Neural cell (in vitro differentiated cells): ENCODE data around the gene AQP5. TPM values are rescaled to one million over a fixed set of nuclear protein-coding genes. Genes with fewer than 3 reads are reported as not detected.

Experiments
- H2AFZ ChIP-seq: fragments of 200-600, 300-800 bp; sonication (generic), shearing (Covaris generic); 2 replicates; pipeline ENCODE4 v1.6.0; 2014; ENCODE audit warnings: low read depth, mild to moderate bottlenecking, antibody characterized with exemption, low read length, moderate library complexity
- H3F3A ChIP-seq: fragments of 200-600 bp; shearing (Covaris generic); 2 replicates; pipeline ENCODE4 v1.6.1; 2016; ENCODE audit warnings: mild to moderate bottlenecking, moderate library complexity, mixed read lengths, antibody characterized with exemption, low read length; ENCODE audit not compliant: insufficient read depth, poor library complexity, severe bottlenecking
- H3K27ac ChIP-seq: fragments of 200-600, 300-800 bp; sonication (generic), shearing (Covaris generic); 2 replicates; pipeline ENCODE4 v1.5.1; 2014; ENCODE audit warnings: mild to moderate bottlenecking, low read length, moderate library complexity
- H3K27me3 ChIP-seq: fragments of 300-800, 200-600 bp; sonication (generic), shearing (Covaris generic); 2 replicates; pipeline ENCODE4 v1.6.0; 2014; ENCODE audit warnings: mild to moderate bottlenecking, low read depth, low read length, moderate library complexity; ENCODE audit not compliant: insufficient read depth
- H3K36me3 ChIP-seq: fragments of 300-800, 200-600 bp; sonication (generic), shearing (Covaris generic); 2 replicates; pipeline ENCODE4 v1.5.1; 2014; ENCODE audit warnings: mild to moderate bottlenecking, antibody characterized with exemption, low read length, moderate library complexity; ENCODE audit not compliant: insufficient read depth
- H3K4me2 ChIP-seq: fragments of 300-800, 200-600 bp; sonication (generic), shearing (Covaris generic); 2 replicates; pipeline ENCODE4 v1.6.0; 2014; ENCODE audit warnings: mild to moderate bottlenecking, low read length
- H3K4me3 ChIP-seq: fragments of 300-800, 200-600 bp; sonication (generic), shearing (Covaris generic); 2 replicates; pipeline ENCODE4 v1.5.1; 2014; ENCODE audit warnings: mild to moderate bottlenecking, low read length, moderate library complexity
- H3K79me2 ChIP-seq: fragments of 200-600 bp; shearing (Covaris generic); replicated peaks from 2 replicates; pipeline ENCODE4 v1.6.0; 2014; ENCODE audit warnings: mild to moderate bottlenecking, low read length, moderate library complexity; ENCODE audit not compliant: insufficient read depth
- H3K9ac ChIP-seq: fragments of 300-800, 200-600 bp; sonication (generic), shearing (Covaris generic); 2 replicates; pipeline ENCODE4 v1.6.1; 2016; ENCODE audit warnings: mild to moderate bottlenecking, low read length, mixed read lengths
- H3K9me2 ChIP-seq: fragments of 200-600 bp; shearing (Covaris generic); 2 replicates; pipeline ENCODE4 v1.6.1; 2016; ENCODE audit warnings: mild to moderate bottlenecking, low read length, mixed read lengths; ENCODE audit not compliant: insufficient read depth
- H3K9me3 ChIP-seq: fragments of 200-600, 300-800 bp; sonication (generic), shearing (Covaris generic); 2 replicates; pipeline ENCODE4 v1.6.1; 2016; ENCODE audit warnings: mild to moderate bottlenecking, mixed run types, low read length, moderate library complexity, mixed read lengths
- H4K20me1 ChIP-seq: fragments of 200-600 bp; shearing (Covaris generic); 2 replicates; pipeline ENCODE4 v1.6.1; 2016; ENCODE audit warnings: mild to moderate bottlenecking, mixed run types; ENCODE audit not compliant: insufficient read depth
- EP300 ChIP-seq: fragments of 450-650 bp; conservative IDR thresholded peaks from 2 replicates; pipeline ENCODE4 v1.6.1; 2014; ENCODE audit warnings: antibody characterized with exemption, mild to moderate bottlenecking, moderate library complexity; ENCODE audit not compliant: poor library complexity, severe bottlenecking
- EZH2 ChIP-seq: fragments of 200-600, 300-800 bp; shearing (Covaris generic), sonication (generic); IDR thresholded peaks from 2 replicates; pipeline ENCODE4 v1.6.1; 2014; ENCODE audit warnings: antibody characterized with exemption, low read length, borderline replicate concordance, mild to moderate bottlenecking; ENCODE audit not compliant: insufficient read depth, poor library complexity, severe bottlenecking
- MXI1 ChIP-seq: fragments of 450-650 bp; conservative IDR thresholded peaks from 2 replicates; pipeline ENCODE4 v1.6.1; 2014; ENCODE audit warnings: antibody characterized with exemption, mild to moderate bottlenecking; ENCODE audit not compliant: poor library complexity, severe bottlenecking
- POLR2AphosphoS5 ChIP-seq: IDR thresholded peaks from 2 replicates; pipeline ENCODE4 v1.6.1; 2012
- RAD21 ChIP-seq: fragments of 450-650 bp; conservative IDR thresholded peaks from 2 replicates; pipeline ENCODE4 v1.6.1; 2014; ENCODE audit warnings: antibody characterized with exemption, mild to moderate bottlenecking, moderate library complexity
- SMC3 ChIP-seq: fragments of 450-650 bp; conservative IDR thresholded peaks from 2 replicates; pipeline ENCODE4 v1.6.1; 2014; ENCODE audit warnings: antibody characterized with exemption, mild to moderate bottlenecking, moderate library complexity; ENCODE audit not compliant: poor library complexity
- TAF1 ChIP-seq: IDR thresholded peaks from 2 replicates; pipeline ENCODE4 v1.6.1; 2012; ENCODE audit warnings: low read depth
- polyA plus RNA-seq: library from polyadenylated mRNA; depleted of rRNA; stranded (reverse); fragments of >200 nt; gene quantifications from 2 replicates; pipeline ENCODE4 v1.2.3, GENCODE V29; 2014
- TF ChIP-seq, protein P1 (sequence below): IDR thresholded peaks from 2 replicates; pipeline ENCODE4 v1.6.1; 2012; ENCODE audit warnings: borderline replicate concordance
- TF ChIP-seq, protein P2 (sequence below): fragments of 450-650 bp; IDR thresholded peaks from 2 replicates; pipeline ENCODE4 v1.5.1; 2014; ENCODE audit warnings: antibody characterized with exemption, mild to moderate bottlenecking, moderate library complexity; ENCODE audit not compliant: poor library complexity, severe bottlenecking

The AQP5 gene
- polyA plus RNA-seq, 1 donor from 2014 or later: not detected

DNA sequence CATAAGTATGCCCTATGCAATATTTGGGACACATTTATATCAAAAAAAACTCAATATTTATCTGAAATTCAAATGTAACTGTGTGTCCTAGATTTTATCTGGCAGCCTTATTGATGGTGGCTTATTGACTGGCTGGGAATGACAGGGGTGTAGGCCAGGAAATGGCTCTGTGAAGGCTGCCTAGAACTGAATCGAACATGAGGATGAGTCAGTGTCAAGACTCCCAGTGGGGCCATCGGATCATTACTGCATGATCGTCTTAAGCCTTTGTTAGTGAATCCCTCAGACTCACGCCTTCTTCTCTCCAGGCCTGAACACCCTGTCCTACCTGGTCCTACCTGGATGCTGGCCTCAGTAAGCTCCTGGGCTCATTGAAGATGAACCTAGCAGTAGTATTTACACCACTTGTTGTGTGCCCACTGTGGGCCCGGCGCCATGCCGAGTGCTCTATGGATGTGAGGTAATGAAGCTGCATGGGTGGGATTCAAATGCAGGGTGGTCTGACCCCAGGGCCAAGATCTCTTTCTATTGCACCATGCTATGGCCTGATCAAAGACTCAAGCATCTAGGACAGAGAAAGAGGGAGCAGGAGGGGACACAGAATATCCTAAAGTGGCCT, 36.9 kb upstream of the AQP5 start:
- Histone ChIP-seq H3K4me2 (no peak overlapping the region), H4K20me1 (no peaks in the 10 kb centered on the region)

DNA sequence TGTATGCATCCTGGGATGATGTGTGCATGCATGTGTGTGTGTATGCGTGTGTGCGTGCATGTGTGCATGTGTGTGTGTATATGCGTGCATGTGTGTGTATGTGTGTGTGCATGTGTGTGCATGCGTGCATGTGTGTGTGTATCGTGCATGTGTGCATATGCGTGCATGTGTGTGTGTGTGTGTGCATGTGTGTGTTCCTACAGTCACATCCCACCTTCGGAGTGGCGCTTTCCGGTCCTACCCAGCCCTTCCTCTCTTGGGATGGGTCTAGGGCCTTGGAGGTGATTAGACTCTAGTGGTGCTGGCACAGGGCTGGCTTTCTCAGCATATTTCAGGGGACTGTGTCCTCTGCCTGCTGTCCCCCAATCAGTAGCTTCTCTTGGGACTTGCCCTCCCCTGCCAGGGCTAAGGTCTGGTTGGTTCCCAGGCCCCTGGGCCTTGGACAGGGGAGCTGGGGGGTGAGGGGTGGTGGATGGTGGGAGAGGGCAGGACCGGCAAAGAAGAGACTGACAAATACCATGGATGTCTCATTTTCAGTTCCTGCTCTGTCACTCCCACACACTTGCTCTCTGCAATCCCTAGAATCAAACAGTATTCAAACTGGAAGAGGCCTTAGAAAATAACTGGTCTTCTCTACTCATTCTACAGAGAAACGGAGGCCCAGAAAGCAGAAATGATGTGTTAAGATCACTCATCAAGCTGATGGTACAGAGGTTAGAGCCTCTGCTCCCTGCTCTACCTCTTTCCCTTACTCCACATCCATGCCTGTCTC, 36.1 kb upstream of the AQP5 start:
- no peak for TF ChIP-seq EZH2
- no peak for TF ChIP-seq POLR2AphosphoS5
- no peak for TF ChIP-seq RAD21
- TF ChIP-seq, protein P1, sequence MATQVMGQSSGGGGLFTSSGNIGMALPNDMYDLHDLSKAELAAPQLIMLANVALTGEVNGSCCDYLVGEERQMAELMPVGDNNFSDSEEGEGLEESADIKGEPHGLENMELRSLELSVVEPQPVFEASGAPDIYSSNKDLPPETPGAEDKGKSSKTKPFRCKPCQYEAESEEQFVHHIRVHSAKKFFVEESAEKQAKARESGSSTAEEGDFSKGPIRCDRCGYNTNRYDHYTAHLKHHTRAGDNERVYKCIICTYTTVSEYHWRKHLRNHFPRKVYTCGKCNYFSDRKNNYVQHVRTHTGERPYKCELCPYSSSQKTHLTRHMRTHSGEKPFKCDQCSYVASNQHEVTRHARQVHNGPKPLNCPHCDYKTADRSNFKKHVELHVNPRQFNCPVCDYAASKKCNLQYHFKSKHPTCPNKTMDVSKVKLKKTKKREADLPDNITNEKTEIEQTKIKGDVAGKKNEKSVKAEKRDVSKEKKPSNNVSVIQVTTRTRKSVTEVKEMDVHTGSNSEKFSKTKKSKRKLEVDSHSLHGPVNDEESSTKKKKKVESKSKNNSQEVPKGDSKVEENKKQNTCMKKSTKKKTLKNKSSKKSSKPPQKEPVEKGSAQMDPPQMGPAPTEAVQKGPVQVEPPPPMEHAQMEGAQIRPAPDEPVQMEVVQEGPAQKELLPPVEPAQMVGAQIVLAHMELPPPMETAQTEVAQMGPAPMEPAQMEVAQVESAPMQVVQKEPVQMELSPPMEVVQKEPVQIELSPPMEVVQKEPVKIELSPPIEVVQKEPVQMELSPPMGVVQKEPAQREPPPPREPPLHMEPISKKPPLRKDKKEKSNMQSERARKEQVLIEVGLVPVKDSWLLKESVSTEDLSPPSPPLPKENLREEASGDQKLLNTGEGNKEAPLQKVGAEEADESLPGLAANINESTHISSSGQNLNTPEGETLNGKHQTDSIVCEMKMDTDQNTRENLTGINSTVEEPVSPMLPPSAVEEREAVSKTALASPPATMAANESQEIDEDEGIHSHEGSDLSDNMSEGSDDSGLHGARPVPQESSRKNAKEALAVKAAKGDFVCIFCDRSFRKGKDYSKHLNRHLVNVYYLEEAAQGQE: no peak
- no peak for TF ChIP-seq SMC3
- TF ChIP-seq, protein P2, sequence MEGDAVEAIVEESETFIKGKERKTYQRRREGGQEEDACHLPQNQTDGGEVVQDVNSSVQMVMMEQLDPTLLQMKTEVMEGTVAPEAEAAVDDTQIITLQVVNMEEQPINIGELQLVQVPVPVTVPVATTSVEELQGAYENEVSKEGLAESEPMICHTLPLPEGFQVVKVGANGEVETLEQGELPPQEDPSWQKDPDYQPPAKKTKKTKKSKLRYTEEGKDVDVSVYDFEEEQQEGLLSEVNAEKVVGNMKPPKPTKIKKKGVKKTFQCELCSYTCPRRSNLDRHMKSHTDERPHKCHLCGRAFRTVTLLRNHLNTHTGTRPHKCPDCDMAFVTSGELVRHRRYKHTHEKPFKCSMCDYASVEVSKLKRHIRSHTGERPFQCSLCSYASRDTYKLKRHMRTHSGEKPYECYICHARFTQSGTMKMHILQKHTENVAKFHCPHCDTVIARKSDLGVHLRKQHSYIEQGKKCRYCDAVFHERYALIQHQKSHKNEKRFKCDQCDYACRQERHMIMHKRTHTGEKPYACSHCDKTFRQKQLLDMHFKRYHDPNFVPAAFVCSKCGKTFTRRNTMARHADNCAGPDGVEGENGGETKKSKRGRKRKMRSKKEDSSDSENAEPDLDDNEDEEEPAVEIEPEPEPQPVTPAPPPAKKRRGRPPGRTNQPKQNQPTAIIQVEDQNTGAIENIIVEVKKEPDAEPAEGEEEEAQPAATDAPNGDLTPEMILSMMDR: no peak
- TF ChIP-seq EP300: no peak
- no peak for TF ChIP-seq TAF1
- no peak for TF ChIP-seq MXI1
- H3K9me2 ChIP-seq: no peaks in the 10 kb centered on the region
- H3K9me3 ChIP-seq: no peaks in the 10 kb centered on the region
- H3F3A ChIP-seq: no peaks in the 10 kb centered on the region
- no peak overlapping the region for H3K9ac ChIP-seq
- no peak overlapping the region for H3K4me2 ChIP-seq
- no peaks in the 10 kb centered on the region for H3K36me3 ChIP-seq
- H3K4me3 ChIP-seq: no peak overlapping the region
- H4K20me1 ChIP-seq: no peaks in the 10 kb centered on the region
- no peaks in the 10 kb centered on the region for H3K79me2 ChIP-seq
- no peak overlapping the region for H3K27ac ChIP-seq
- H2AFZ ChIP-seq: no peak overlapping the region
- H3K27me3 ChIP-seq: no peaks in the 10 kb centered on the region

More for the DNA sequence above, 36.9 kb upstream of the AQP5 start:
- Histone ChIP-seq H3F3A (no peaks in the 10 kb centered on the region), H3K9me2 (no peaks in the 10 kb centered on the region), H3K36me3 (no peaks in the 10 kb centered on the region), H3K9ac (no peak overlapping the region), H3K79me2 (no peaks in the 10 kb centered on the region), H3K9me3 (no peaks in the 10 kb centered on the region), H3K27ac (no peak overlapping the region), H3K27me3 (no peaks in the 10 kb centered on the region), H3K4me3 (no peak overlapping the region), H2AFZ (no peak overlapping the region)
- TF ChIP-seq EZH2 (no peak), SMC3 (no peak)
- TF ChIP-seq, protein P2: no peak
- TF ChIP-seq, protein P1: no peak
